IPS-20b (cell line): ENCODE results near the gene LRCH1.

ENCODE experiments used
- H3K27ac ChIP-seq: one replicate; pipeline ENCODE4 v1.5.1; 2013; ENCODE audit warnings: low read length
- H3K27me3 ChIP-seq: 2 replicates; pipeline ENCODE4 v1.6.1; 2013; ENCODE audit warnings: mild to moderate bottlenecking, low read length, inconsistent platforms; ENCODE audit not compliant: insufficient read depth
- H3K36me3 ChIP-seq: 2 replicates; pipeline ENCODE4 v1.6.1; 2013; ENCODE audit warnings: low read depth, mild to moderate bottlenecking, inconsistent platforms, low read length, moderate library complexity; ENCODE audit not compliant: insufficient read depth
- H3K4me1 ChIP-seq: 2 replicates; pipeline ENCODE4 v1.6.1; 2013; ENCODE audit warnings: mild to moderate bottlenecking, control low read depth, inconsistent platforms, low read length, moderate library complexity; ENCODE audit not compliant: insufficient read depth
- H3K4me3 ChIP-seq: 2 replicates; pipeline ENCODE4 v1.5.1; 2013; ENCODE audit warnings: mild to moderate bottlenecking, low read length, inconsistent platforms
- H3K9ac ChIP-seq: 2 replicates; pipeline ENCODE4 v1.6.1; 2013; ENCODE audit warnings: low read depth, mild to moderate bottlenecking, inconsistent platforms, low read length, moderate library complexity
- H3K9me3 ChIP-seq: 2 replicates; pipeline ENCODE4 v1.6.1; 2013; ENCODE audit warnings: mild to moderate bottlenecking, low read depth, low read length, inconsistent platforms; ENCODE audit not compliant: insufficient read depth

LRCH1 gene

GRCh38 chr13:46636451-46636850, 83.5 kb downstream of the LRCH1 start:
- H3K27ac ChIP-seq: no peak overlapping the region
- no peaks in the 10 kb centered on the region for H3K27me3 ChIP-seq
- no peak overlapping the region for H3K9ac ChIP-seq
- H3K4me1 ChIP-seq: peaks cover 2% of the 10 kb centered on the region; the same call in 1 of the 2 replicates
- H3K36me3 ChIP-seq: no peaks in the 10 kb centered on the region
- no peaks in the 10 kb centered on the region for H3K9me3 ChIP-seq
- H3K4me3 ChIP-seq: no peak overlapping the region

DNA sequence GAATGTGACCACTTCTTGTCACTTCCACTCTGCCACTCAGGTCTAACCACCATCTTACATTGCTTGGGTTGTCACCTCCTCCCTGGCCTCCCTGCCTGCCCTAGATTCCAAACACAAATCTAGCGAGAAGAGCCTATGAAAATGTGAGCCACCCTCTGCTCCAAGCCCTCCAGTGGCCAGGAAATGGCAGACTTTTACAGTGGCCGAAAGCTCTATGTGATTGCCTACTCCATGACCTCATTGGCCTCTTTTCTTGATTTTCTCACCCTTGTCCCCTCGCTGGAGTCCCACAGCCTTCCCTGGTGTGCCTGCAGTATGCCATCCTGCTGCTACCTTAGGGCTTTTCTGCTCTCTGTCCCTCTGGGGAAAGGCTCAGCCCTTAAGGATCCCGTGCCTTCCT, 84.2 kb downstream of the LRCH1 start:
- Histone ChIP-seq H3K4me1 (peaks cover 2% of the 10 kb centered on the region; the same call in 1 of the 2 replicates), H3K27ac (no peak overlapping the region), H3K9me3 (no peaks in the 10 kb centered on the region), H3K4me3 (no peak overlapping the region), H3K9ac (no peak overlapping the region), H3K27me3 (no peaks in the 10 kb centered on the region), H3K36me3 (no peaks in the 10 kb centered on the region)

DNA sequence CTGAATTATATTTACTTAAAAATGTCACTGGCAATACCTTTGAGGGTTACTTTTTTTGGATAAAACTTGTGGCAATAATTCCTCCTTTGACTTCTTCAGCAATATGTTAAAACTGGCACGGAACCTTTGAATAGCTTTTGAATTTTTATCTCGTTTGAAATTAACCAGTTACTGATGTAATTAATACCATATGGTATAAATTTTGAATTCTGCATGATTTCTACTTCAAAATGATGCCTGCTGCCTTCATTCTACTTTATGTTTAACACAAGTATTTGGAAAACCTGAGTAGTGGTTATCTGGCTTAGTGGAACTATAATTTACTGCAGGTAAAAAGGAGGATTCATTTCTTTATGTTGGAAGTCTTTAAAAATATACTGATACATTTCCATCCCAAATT, 85.3 kb downstream of the LRCH1 start:
- Histone ChIP-seq H3K4me1 (peaks cover 2% of the 10 kb centered on the region; the same call in 1 of the 2 replicates), H3K36me3 (no peaks in the 10 kb centered on the region), H3K9me3 (no peaks in the 10 kb centered on the region), H3K27me3 (no peaks in the 10 kb centered on the region), H3K9ac (no peak overlapping the region), H3K4me3 (no peak overlapping the region), H3K27ac (no peak overlapping the region)

GRCh38 chr13:46639033-46639981, 86.3 kb downstream of the LRCH1 start:
- Histone ChIP-seq H3K27ac (no peak overlapping the region), H3K36me3 (no peaks in the 10 kb centered on the region), H3K9ac (no peak overlapping the region), H3K4me3 (no peak overlapping the region), H3K9me3 (no peaks in the 10 kb centered on the region), H3K27me3 (no peaks in the 10 kb centered on the region), H3K4me1 (0 out of 2 replicates have a peak, but pooled peaks cover 2% of the 10 kb centered on the region)

GRCh38 chr13:46640843-46641242, 87.9 kb downstream of the LRCH1 start:
- Histone ChIP-seq H3K9me3 (no peaks in the 10 kb centered on the region), H3K4me3 (no peak overlapping the region), H3K27ac (no peak overlapping the region), H3K36me3 (no peaks in the 10 kb centered on the region), H3K9ac (no peak overlapping the region), H3K27me3 (no peaks in the 10 kb centered on the region), H3K4me1 (0 out of 2 replicates have a peak, but pooled peaks cover 2% of the 10 kb centered on the region)

GRCh38 chr13:46641274-46642081, 88.5 kb downstream of the LRCH1 start:
- Histone ChIP-seq H3K36me3 (no peaks in the 10 kb centered on the region), H3K9me3 (no peaks in the 10 kb centered on the region), H3K27me3 (no peaks in the 10 kb centered on the region), H3K4me3 (no peak overlapping the region), H3K9ac (no peak overlapping the region), H3K4me1 (0 out of 2 replicates have a peak, but pooled peaks cover 2% of the 10 kb centered on the region), H3K27ac (no peak overlapping the region)

DNA sequence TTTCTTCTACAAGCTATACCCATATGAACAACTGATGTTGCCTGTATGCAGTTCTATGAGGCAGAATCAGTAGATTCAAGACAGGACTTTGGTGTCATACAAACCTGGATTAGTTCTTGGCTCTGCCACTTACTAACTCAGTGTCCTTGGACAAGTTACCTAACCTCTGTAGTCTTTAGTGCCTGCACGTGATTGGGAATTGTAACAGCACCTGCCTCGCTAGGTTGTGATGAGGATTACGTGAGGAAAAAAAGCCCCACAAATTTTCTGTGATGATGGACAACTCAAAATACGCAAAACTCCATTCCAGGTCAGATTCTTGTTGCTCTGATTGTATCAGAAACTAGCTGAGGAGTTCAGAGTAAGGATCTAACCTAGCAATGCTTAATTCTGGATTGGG, 89.3 kb downstream of the LRCH1 start:
- no peak overlapping the region for H3K4me3 ChIP-seq
- no peak overlapping the region for H3K27ac ChIP-seq
- H3K4me1 ChIP-seq: 0 out of 2 replicates have a peak, but pooled peaks cover 2% of the 10 kb centered on the region
- no peak overlapping the region for H3K9ac ChIP-seq
- no peaks in the 10 kb centered on the region for H3K9me3 ChIP-seq
- no peaks in the 10 kb centered on the region for H3K36me3 ChIP-seq
- no peaks in the 10 kb centered on the region for H3K27me3 ChIP-seq

- H3K27me3 ChIP-seq: no peaks in the 10 kb centered on the region
- peaks cover 4% of the 10 kb centered on the region; the same call in 1 of the 2 replicates for H3K4me1 ChIP-seq
These were observed 90.3 kb downstream of the LRCH1 start for GRCh38 chr13:46643165-46643777.

GRCh38 chr13:46644816-46645215, 91.8 kb downstream of the LRCH1 start:
- no peak overlapping the region for H3K9ac ChIP-seq
- H3K4me3 ChIP-seq: no peak overlapping the region
- H3K27ac ChIP-seq: no peak overlapping the region
- H3K36me3 ChIP-seq: no peaks in the 10 kb centered on the region
- H3K27me3 ChIP-seq: no peaks in the 10 kb centered on the region
- H3K9me3 ChIP-seq: no peaks in the 10 kb centered on the region
- peaks cover 3% of the 10 kb centered on the region; the same call in 1 of the 2 replicates for H3K4me1 ChIP-seq

More at GRCh38 chr13:46643165-46643777, 90.3 kb downstream of the LRCH1 start:
- Histone ChIP-seq H3K4me3 (no peak overlapping the region), H3K9ac (no peak overlapping the region), H3K9me3 (no peaks in the 10 kb centered on the region), H3K36me3 (no peaks in the 10 kb centered on the region), H3K27ac (no peak overlapping the region)

- H3K9ac ChIP-seq: no peak overlapping the region
- no peaks in the 10 kb centered on the region for H3K36me3 ChIP-seq
- no peaks in the 10 kb centered on the region for H3K9me3 ChIP-seq
- H3K4me3 ChIP-seq: no peak overlapping the region
- H3K27me3 ChIP-seq: no peaks in the 10 kb centered on the region
- no peak overlapping the region for H3K27ac ChIP-seq
- peaks cover 3% of the 10 kb centered on the region; the same call in 1 of the 2 replicates for H3K4me1 ChIP-seq
These were observed 94.6 kb downstream of the LRCH1 start for GRCh38 chr13:46647512-46648065.

DNA sequence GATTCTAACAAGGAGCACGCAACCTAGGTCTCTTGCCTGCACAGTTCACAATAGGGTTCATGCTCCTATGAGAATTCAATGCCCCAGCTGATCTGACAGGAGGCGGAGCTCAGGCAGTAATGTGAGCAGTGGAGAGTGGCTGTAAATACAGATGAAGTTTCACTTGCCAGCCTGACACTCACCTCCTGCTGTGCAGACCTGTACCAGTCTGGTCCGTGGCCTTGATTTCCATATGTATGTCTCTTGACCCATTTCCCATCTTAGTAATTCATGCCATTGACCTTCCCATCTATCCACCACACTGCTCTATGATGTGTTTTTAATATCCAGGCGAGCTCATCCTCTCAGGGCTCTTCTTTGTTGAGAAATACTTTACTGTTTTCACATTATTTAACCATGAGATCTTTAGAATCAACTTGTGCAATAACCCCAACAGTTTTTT, 95.2 kb downstream of the LRCH1 start:
- H3K27me3 ChIP-seq: no peaks in the 10 kb centered on the region
- no peak overlapping the region for H3K9ac ChIP-seq
- no peak overlapping the region for H3K27ac ChIP-seq
- no peaks in the 10 kb centered on the region for H3K9me3 ChIP-seq
- H3K36me3 ChIP-seq: no peaks in the 10 kb centered on the region
- peaks cover 3% of the 10 kb centered on the region; the same call in 1 of the 2 replicates for H3K4me1 ChIP-seq
- no peak overlapping the region for H3K4me3 ChIP-seq
